Transverse colon (tissue), 4 donors: ENCODE measurements around the gene SIL1. TPM values are rescaled to one million over a fixed set of nuclear protein-coding genes. Genes with fewer than 3 reads are reported as not detected.

Source experiments
- DNase-seq: peaks from one replicate; pipeline ENCODE4 v3.0.0-alpha.2; 2019
- H3K27ac ChIP-seq, 4 donors: fragments of 200-600 bp; sonication (generic); 2 replicates each; pipeline ENCODE4 v1.5.1; 2016 to 2018; ENCODE audit warnings: inconsistent platforms in 4 of 4
- H3K27me3 ChIP-seq: fragments of 200-600 bp; sonication (generic); 2 replicates; pipeline ENCODE4 v1.5.1; 2017; ENCODE audit warnings: inconsistent platforms
- H3K36me3 ChIP-seq, 4 donors: fragments of 200-600 bp; sonication (generic); 2 replicates each; pipeline ENCODE4 v1.5.1; 2017 to 2019; ENCODE audit warnings: inconsistent platforms in 4 of 4
- H3K4me1 ChIP-seq, 4 donors: fragments of 200-600 bp; sonication (generic); 2 replicates each; pipeline ENCODE4 v1.5.1; 2017 to 2020; ENCODE audit warnings: inconsistent platforms in 4 of 4
- H3K4me3 ChIP-seq, 4 donors: fragments of 200-600 bp; sonication (generic); 1 replicate in 1 of 4; 2 replicates in 3 of 4; pipeline versions ENCODE4 v1.5.1 to v1.6.1; 2017 to 2019; ENCODE audit warnings: inconsistent platforms in 4 of 4
- H3K9me3 ChIP-seq, 2 donors: fragments of 200-600 bp; sonication (generic); 2 replicates each; pipeline ENCODE4 v1.5.1; 2017 to 2019; ENCODE audit warnings: inconsistent platforms in 2 of 2
- CTCF ChIP-seq, 5 experiments: fragments of 200-600 bp in 3 of 5; fragments of 450-650 bp in 2 of 5; sonication (generic) in 3 of 5; IDR thresholded peaks; 1 replicate in 2 of 5; 2 replicates in 3 of 5; pipeline ENCODE4 v1.5.1; 2016 to 2017; ENCODE audit warnings: antibody characterized with exemption in 5 of 5, inconsistent platforms in 3 of 5, mild to moderate bottlenecking in 2 of 5, moderate library complexity in 1 of 5
- EP300 ChIP-seq: sonication (generic); formaldehyde crosslinking; IDR thresholded peaks from one replicate; pipeline ENCODE4 v1.6.1; 2017; ENCODE audit warnings: antibody characterized with exemption, low read depth
- POLR2A ChIP-seq: fragments of 450-650 bp; IDR thresholded peaks from one replicate; pipeline ENCODE4 v1.6.1; 2016; ENCODE audit warnings: antibody characterized with exemption, mild to moderate bottlenecking, moderate library complexity
- POLR2AphosphoS5 ChIP-seq, 3 donors: sonication (generic); formaldehyde crosslinking; IDR thresholded peaks; one replicate each; pipeline ENCODE4 v1.6.1; 2016; ENCODE audit warnings: antibody characterized with exemption in 3 of 3
- WGBS, 2 donors: methylation state at CpG; one replicate each; pipeline ENCODE4 v1.1.5; 2018; ENCODE audit warnings: low coverage in 1 of 2; 5-methylcytosine and 5-hydroxymethylcytosine counted together
- in situ Hi-C, 4 donors: fragments of 200-750 bp; cut with MboI; loops; one replicate each; pipeline versions ENCODE4 v1.15.0 to v1.15.1; 2017; ENCODE audit warnings: low sequenced_read_pairs in 3 of 4, low pct_ligation_motif_present in 1 of 4, low pct_unique_long_range_greater_than_20kb in 1 of 4
- intact Hi-C: fragments of 100-400 bp; cut with DNase I; formaldehyde crosslinking; loops from one replicate; pipeline ENCODE4 v1.15.1; 2023; ENCODE audit warnings: low total_unique reads
- total RNA-seq, 4 donors: library from RNA; depleted of rRNA; stranded (reverse); fragments of >200 nt; gene quantifications; one replicate each; pipeline ENCODE4 v1.1.0, GENCODE V29; 2016

Gene SIL1
- total RNA-seq, 4 donors from 2014 or later = 11.1 to 38.1 (median 29.0) TPM

GRCh38 chr5:138903130-138903775 is 294.9 kb downstream of the SIL1 start:
- peaks cover 0 to 10% (median 3%) of the 10 kb centered on the region in 4 donors for H3K4me1 ChIP-seq
- peaks cover 0 to 23% (median 7%) of the 10 kb centered on the region in 4 donors for H3K36me3 ChIP-seq
- H3K4me3 ChIP-seq = no peak overlapping the region
- H3K27ac ChIP-seq = peak overlapping the region in 2 of 4 donors; percentile 14 to 16
- in situ Hi-C loops = no loop called here
- no peaks in the 10 kb centered on the region for H3K27me3 ChIP-seq
- intact Hi-C loops = no loop called here
- DNase-seq = no peak
- peak in 1 of 3 donors; percentile 13 for TF ChIP-seq POLR2AphosphoS5 (IDR thresholded peaks at IDR 0.05)
- no peak for TF ChIP-seq CTCF (IDR thresholded peaks at IDR 0.05)
- no peak for TF ChIP-seq POLR2A
- TF ChIP-seq EP300 = no peak
- H3K9me3 ChIP-seq = no peaks in the 10 kb centered on the region
- WGBS, 2 donors = 38 to 58% methylated on average over 3 to 10 of the region's 10 CpGs

GRCh38 chr5:138901716-138902115 is 296.5 kb downstream of the SIL1 start:
- peaks cover 0 to 10% (median 3%) of the 10 kb centered on the region in 4 donors for H3K4me1 ChIP-seq
- no peaks in the 10 kb centered on the region for H3K27me3 ChIP-seq
- TF ChIP-seq EP300 (no peak), CTCF (IDR thresholded peaks at IDR 0.05) (no peak), POLR2AphosphoS5 (IDR thresholded peaks at IDR 0.05) (no peak), POLR2A (no peak)
- in situ Hi-C loops = no loop called here
- no peak overlapping the region for H3K27ac ChIP-seq
- peaks cover 0 to 19% (median 7%) of the 10 kb centered on the region in 4 donors for H3K36me3 ChIP-seq
- intact Hi-C loops = no loop called here
- H3K4me3 ChIP-seq = no peak overlapping the region
- 88% methylated on average over 2 of the region's 2 CpGs; no CpG with 5 or more reads in 1 of the 2 donors for WGBS, 2 donors
- DNase-seq = no peak
- H3K9me3 ChIP-seq = no peaks in the 10 kb centered on the region

GRCh38 chr5:138900281-138900965 is 297.7 kb downstream of the SIL1 start:
- H3K27me3 ChIP-seq = no peaks in the 10 kb centered on the region
- H3K4me1 ChIP-seq = peaks cover 0 to 10% (median 3%) of the 10 kb centered on the region in 4 donors
- intact Hi-C loops (no loop called here), in situ Hi-C loops (no loop called here)
- TF ChIP-seq POLR2AphosphoS5 (IDR thresholded peaks at IDR 0.05) = no peak
- no peak for TF ChIP-seq POLR2A
- no peak for TF ChIP-seq EP300
- no peak for TF ChIP-seq CTCF (IDR thresholded peaks at IDR 0.05)
- DNase-seq = no peak
- H3K36me3 ChIP-seq = peaks cover 0 to 15% (median 4%) of the 10 kb centered on the region in 4 donors
- H3K4me3 ChIP-seq = no peak overlapping the region
- H3K9me3 ChIP-seq = no peaks in the 10 kb centered on the region
- 70 to 88% methylated on average over 6 of the region's 6 CpGs for WGBS, 2 donors
- no peak overlapping the region for H3K27ac ChIP-seq

- no peak for TF ChIP-seq POLR2AphosphoS5 (IDR thresholded peaks at IDR 0.05)
- no peak overlapping the region for H3K27ac ChIP-seq
- H3K9me3 ChIP-seq = no peaks in the 10 kb centered on the region
- in situ Hi-C loops (no loop called here), intact Hi-C loops (no loop called here)
- no peak overlapping the region for H3K4me3 ChIP-seq
- peaks cover 0 to 9% (median 3%) of the 10 kb centered on the region in 4 donors for H3K4me1 ChIP-seq
- DNase-seq = no peak
- 89 to 93% methylated on average over 2 of the region's 2 CpGs for WGBS, 2 donors
- H3K27me3 ChIP-seq = no peaks in the 10 kb centered on the region
- peaks cover 0 to 6% (median 0%) of the 10 kb centered on the region in 4 donors for H3K36me3 ChIP-seq
Observed at GRCh38 chr5:138898742-138899141, 299.4 kb downstream of the SIL1 start.
